ENCODE data around the gene NPR3.
A peak's percentile ranks its signal among the peaks of the same experiment; 100 is the strongest.

NPR3 gene

DNA sequence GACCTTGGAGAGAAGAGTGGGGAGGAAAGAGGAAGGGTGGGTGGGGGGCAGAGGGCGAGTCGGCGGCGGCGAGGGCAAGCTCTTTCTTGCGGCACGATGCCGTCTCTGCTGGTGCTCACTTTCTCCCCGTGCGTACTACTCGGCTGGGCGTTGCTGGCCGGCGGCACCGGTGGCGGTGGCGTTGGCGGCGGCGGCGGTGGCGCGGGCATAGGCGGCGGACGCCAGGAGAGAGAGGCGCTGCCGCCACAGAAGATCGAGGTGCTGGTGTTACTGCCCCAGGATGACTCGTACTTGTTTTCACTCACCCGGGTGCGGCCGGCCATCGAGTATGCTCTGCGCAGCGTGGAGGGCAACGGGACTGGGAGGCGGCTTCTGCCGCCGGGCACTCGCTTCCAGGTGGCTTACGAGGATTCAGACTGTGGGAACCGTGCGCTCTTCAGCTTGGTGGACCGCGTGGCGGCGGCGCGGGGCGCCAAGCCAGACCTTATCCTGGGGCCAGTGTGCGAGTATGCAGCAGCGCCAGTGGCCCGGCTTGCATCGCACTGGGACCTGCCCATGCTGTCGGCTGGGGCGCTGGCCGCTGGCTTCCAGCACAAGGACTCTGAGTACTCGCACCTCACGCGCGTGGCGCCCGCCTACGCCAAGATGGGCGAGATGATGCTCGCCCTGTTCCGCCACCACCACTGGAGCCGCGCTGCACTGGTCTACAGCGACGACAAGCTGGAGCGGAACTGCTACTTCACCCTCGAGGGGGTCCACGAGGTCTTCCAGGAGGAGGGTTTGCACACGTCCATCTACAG is 760 bp downstream of the NPR3 start:
- peak; percentile 19 for DNase-seq (ENCODE audit: low read depth)

GRCh38 chr5:32712481-32713360 is 1.6 kb downstream of the NPR3 start:
- DNase-seq (ENCODE audit: low read depth): no peak

DNA sequence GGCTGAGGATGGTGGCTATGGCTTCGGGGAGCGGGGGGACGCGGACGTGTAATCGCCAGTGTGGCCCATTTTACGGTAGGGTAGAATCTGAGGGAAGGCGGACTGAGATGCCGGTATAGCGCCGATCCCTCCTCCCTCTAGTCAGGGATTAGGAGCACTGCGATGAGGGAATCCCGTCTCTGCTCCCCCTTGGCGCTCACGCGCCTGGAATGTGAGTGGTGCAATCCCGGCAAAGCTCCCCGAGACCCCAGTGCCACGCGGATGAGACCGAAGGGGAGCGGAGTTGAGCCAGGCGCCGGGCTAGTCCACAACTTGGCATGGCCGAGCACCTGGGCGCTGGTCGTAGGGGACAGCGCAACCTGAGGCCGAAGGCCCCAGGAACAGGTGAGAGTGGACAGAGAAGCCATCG is 2.2 kb downstream of the NPR3 start:
- no peak for DNase-seq (ENCODE audit: low read depth)

- DNase-seq (ENCODE audit: low read depth): peak; percentile 13
Measured at GRCh38 chr5:32713770-32714381, 2.8 kb downstream of the NPR3 start.

- DNase-seq (ENCODE audit: low read depth): no peak
Measured at GRCh38 chr5:32714836-32715235, 3.7 kb downstream of the NPR3 start.

- no peak for DNase-seq (ENCODE audit: low read depth)
Measured at GRCh38 chr5:32720300-32720699, 9.2 kb downstream of the NPR3 start.

DNA sequence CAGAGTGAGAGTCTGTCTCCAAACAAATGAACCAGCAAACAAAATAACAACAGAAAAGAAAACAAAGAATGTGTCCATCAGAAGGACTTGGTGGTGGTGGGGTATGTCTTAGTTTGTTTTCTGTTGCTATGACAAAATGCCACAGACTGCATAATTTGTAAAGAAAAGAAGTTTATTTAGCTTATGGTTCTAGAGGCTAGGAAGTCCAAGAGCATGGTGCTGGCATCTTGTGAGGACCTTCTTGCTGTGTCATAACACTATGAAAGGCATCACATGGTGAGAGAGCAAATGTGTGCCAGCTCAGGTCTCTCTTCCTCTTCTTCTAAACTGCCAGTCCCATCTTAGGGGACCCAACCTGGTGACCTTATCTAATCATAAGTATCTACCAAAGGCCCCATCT is 10.5 kb downstream of the NPR3 start:
- no peak for DNase-seq (ENCODE audit: low read depth)

GRCh38 chr5:32722957-32723356 is 11.8 kb downstream of the NPR3 start:
- no peak for DNase-seq (ENCODE audit: low read depth)

GRCh38 chr5:32724526-32724925 is 13.4 kb downstream of the NPR3 start:
- no peak for DNase-seq (ENCODE audit: low read depth)

DNA sequence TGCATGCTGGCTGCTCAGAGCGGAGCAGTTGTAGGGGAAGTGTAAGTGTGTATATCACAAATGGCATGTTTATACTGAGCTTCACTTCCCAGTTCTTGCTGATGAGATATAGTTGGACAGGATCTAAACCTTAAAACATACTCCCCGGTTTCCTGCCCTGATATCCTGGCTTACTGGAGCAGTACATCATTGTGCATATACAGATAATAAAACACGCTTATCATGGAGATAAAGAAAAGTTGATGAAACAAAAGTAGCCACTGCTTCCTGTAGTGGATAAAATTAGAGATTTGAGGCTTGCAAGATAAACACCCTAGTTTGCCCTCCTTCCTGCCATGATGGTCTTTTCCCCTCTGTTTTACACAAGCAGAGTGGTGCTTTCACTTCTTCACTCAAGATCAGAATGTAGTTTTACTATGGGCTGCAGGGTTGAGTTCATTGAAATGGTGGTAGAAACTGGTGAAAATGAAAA is 15.0 kb downstream of the NPR3 start:
- DNase-seq (ENCODE audit: low read depth): no peak

DNA sequence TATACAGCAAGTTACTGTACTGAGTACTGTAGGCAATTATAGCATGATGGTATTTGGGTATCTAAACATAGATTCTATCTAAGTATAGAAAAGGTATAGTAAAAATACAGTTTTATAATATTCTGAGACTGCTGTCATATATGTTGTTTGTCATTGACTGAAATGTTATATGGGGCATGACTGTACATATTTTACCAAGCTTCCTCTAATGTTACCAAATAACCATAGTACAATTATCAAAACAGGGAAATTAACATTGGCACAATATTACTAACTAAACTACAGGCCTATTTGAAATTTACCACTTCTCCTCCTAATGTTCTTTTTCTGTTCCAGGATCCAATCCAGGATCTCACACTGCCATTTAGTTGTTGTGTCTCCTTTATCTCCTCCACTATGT is 18.5 kb downstream of the NPR3 start:
- DNase-seq (ENCODE audit: low read depth): no peak

DNA sequence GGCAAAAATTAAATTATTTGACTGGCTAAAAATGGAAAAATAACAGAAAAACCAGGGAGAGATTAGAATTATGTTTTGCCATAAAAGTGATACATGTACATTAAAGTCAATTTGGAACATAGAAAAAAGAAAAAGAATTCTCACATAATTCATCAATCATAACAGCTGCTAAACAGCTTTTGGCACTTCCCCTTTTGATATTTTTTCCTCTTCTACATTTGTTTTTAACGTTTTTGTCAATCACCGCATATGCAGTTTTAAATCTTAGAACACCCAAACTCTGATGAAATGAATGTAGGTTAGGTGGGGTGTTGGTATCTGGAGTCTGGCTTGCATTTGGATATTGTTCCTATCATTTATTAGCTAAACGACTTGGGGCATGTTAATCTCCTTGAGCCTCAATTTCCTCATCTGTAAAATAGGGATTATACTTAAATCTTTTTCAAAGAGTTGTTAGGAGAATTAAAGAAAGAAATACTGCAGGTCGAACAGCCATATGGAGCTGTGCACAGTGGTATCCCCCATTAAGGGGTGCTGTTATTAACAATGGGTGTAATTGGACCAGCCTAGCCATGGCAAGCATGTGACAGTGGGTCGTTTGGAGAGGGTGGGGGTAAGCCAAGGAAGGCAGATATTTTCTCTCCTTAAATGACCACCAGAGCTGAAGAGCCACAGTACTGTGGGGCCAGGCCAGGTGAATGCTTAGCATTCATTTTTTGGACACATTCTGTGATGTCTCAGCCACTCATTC is 22.6 kb downstream of the NPR3 start:
- DNase-seq (ENCODE audit: low read depth): no peak

DNA sequence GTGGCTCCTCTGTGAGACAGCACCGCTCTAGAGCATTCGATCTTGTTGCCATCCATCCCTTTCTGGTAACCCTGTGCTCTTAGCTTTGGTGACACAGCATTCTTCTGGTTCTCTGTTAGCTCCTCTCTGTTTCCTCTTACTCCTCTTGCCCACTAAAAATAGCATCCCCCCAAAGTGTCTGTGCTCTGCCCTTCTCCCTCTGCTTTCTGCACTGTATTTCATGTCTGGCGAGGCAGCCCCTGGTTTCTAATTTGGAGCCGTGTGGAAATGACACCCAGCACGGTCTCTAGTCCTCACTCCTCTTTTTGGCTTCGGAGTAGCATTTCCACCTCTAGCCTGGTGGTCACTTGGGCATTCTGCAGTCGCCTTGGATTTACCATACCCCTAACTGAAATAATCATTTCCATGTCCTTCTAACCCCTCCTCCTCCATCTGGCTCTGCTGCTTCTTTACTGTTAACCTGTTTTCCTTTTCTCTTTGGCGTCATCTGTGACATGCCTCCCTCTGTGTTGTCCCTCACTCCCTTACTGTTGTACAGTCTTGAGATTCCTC is 23.8 kb downstream of the NPR3 start:
- no peak for DNase-seq (ENCODE audit: low read depth)

DNA sequence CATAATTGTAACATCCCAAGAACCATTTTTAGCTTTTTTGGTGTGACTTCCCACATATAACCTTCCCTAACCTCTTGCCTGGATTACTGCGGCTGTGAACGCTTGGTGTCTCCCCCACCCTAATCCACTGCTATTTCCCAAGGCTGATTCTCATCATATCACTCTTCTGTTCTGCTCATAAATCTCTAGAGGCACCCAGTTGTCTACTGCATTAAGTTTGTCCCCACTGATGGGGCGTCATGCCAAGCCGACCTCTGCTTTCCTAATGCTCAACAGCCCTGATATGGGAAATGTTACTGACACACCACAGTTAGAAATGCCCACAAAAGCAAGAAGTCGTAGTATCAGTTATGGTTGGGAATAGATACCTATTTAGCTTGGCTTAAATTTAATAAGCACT is 24.4 kb downstream of the NPR3 start:
- no peak for DNase-seq (ENCODE audit: low read depth)

GRCh38 chr5:32736842-32737241 is 25.7 kb downstream of the NPR3 start:
- no peak for DNase-seq (ENCODE audit: low read depth)

DNA sequence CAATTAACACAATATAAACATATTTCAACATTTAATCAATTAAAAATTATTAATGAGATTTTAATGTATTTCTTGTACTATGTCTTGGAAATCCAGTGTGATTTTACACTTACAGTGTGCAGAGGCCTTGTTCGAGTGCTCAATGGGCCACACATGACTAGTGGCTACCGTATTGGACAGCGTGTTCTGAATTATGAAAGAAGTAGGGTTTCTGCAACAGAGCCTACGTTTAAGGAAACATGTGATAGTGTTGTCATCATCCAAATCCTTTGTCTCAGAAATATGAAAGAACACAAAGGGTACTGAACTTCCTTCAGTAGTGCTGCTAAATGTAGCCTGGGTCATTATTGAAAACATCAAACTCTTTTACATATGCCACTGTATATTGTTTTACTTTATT is 29.5 kb downstream of the NPR3 start:
- DNase-seq (ENCODE audit: low read depth): no peak

DNA sequence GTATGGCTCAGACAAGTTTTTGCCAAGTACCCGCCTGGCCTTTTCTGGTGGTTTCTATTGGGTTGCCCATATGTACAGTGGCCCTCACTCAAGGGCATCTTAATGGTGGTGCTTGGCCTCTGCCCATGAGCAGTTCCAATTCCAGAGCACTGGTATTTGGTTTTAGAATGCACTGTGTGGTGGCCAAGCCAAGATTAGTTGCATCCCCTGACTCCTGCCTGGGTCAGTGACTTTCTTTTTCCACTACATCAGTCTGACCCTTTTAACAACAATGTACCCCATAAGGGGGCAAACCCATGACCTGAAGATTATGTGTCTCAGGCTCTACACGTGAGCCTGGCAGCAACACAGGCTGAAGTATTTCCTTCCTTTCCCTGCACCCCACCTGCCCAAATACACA is 34.2 kb downstream of the NPR3 start:
- DNase-seq (ENCODE audit: low read depth): no peak

DNA sequence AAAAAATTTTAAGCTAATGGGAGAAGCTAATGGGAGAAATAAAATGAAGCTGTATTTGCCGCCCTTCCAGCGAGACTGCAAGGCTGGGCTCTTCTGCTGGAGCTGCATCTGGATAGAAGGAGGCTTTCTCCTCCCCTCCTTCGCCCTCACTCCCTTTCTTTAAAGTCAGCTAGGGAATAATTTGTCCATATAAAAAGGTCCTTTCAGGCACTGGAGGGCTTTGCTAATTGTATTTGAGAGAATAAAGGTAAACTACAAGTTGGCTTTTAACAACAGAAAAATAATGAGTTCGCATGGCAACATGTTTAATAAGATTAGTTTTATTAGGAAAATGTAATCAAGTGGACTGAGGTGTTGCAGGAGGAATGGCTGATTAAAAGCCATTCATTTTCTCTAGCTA is 41.3 kb downstream of the NPR3 start:
- no peak for DNase-seq (ENCODE audit: low read depth)

- DNase-seq (ENCODE audit: low read depth): peak; percentile 32
Measured at GRCh38 chr5:32753051-32753450, 41.9 kb downstream of the NPR3 start.

DNA sequence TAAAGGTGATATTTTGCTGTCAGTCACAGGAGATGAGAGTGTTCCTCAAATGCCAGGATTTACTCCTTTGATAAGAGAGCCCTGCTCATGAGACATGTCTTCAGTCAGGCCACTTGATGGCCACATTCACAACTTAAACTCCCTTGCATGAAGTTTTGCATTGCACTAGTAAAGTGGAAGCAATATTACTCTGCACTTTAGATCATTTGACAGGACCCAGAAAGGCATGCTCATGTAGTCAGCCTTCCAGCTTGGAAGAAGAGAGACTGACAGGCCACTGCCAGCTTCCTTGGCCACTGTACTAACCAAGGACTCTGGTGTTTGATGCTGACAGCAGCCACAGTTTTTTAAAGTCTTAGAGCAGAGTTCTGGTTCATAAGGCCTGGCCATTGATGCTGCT is 42.6 kb downstream of the NPR3 start:
- DNase-seq (ENCODE audit: low read depth): peak; percentile 20

DNA sequence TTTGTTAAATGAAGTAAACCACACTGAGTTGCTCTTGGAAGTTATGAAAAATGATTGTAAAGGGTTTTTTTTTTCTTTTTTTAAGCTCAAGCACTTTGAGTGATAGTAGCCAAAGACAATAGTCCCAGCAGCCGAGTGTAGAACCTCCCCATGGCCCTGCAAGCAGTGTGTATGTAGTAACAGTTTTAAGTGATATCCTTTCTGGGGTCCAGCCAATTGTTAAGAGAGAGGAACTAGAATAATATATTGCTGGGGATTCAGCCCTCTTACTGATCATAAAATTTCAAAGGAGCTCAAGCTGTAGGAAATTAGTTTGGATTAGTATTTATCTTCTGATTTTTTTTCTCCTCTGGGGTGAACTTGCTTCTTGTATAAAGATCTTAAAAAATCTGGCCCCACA is 43.2 kb downstream of the NPR3 start:
- no peak for DNase-seq (ENCODE audit: low read depth)

DNA sequence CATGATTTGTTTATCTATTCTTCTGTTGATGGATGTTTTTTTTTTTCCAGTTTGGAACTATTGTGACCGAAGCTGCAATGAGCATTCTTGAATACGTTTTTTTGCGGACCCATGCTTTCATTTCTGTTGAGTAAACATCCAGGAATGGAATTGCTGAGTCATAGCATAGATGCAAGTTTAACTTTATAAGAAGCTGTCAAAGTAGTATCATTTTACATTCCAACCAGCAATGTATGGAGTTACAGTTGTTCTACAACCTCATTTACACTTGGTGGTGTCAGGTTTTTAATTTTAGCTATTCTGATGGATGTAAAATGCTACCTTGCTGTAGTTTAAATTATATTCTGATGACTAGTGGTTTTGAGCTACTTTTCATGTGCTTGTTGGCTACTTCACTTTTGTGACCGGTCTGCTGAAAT is 49.0 kb downstream of the NPR3 start:
- peak; percentile 54 for DNase-seq (ENCODE audit: low read depth)
